ENCODE results near the gene NOM1. TPM values are rescaled to one million over a fixed set of nuclear protein-coding genes. Genes with fewer than 3 reads are reported as not detected.
A peak's percentile ranks its signal among the peaks of the same experiment; 100 is the strongest.

The NOM1 gene
- total RNA-seq, 2 donors from 2014 or later: 20.5 to 37.4 TPM

GRCh38 chr7:157002819-157003421, 53.4 kb downstream of the NOM1 start:
- Mint-ChIP-seq H3K9me3 (no peaks in the 10 kb centered on the region), H3K36me3 (ENCODE audit: low read depth) (peaks cover 14% of the 10 kb centered on the region), H3K4me1 (peaks cover 13% of the 10 kb centered on the region), H3K27ac (no peak overlapping the region), H3K27me3 (peaks cover 57% of the 10 kb centered on the region), H3K4me3 (no peak overlapping the region)
- ATAC-seq (replicated peaks): no peak

- H3K4me1 Mint-ChIP-seq: peaks cover 13% of the 10 kb centered on the region
- peaks cover 14% of the 10 kb centered on the region for H3K36me3 Mint-ChIP-seq (ENCODE audit: low read depth)
- H3K27ac Mint-ChIP-seq: no peak overlapping the region
- peaks cover 56% of the 10 kb centered on the region for H3K27me3 Mint-ChIP-seq
- ATAC-seq (replicated peaks): no peak
- no peak overlapping the region for H3K4me3 Mint-ChIP-seq
- H3K9me3 Mint-ChIP-seq: no peaks in the 10 kb centered on the region
Measured at GRCh38 chr7:157003445-157003755, 53.9 kb downstream of the NOM1 start.

GRCh38 chr7:157003756-157004520, 54.4 kb downstream of the NOM1 start:
- no peak for ATAC-seq (replicated peaks)
- Mint-ChIP-seq H3K4me3 (no peak overlapping the region), H3K27ac (no peak overlapping the region), H3K4me1 (peaks cover 13% of the 10 kb centered on the region), H3K9me3 (no peaks in the 10 kb centered on the region), H3K27me3 (peaks cover 54% of the 10 kb centered on the region), H3K36me3 (ENCODE audit: low read depth) (peaks cover 14% of the 10 kb centered on the region)

GRCh38 chr7:157004521-157005455, 55.3 kb downstream of the NOM1 start:
- peaks cover 13% of the 10 kb centered on the region for H3K4me1 Mint-ChIP-seq
- ATAC-seq (replicated peaks): no peak
- H3K27me3 Mint-ChIP-seq: peaks cover 55% of the 10 kb centered on the region
- H3K4me3 Mint-ChIP-seq: peak overlapping the region; percentile 10
- no peak overlapping the region for H3K27ac Mint-ChIP-seq
- peaks cover 14% of the 10 kb centered on the region for H3K36me3 Mint-ChIP-seq (ENCODE audit: low read depth)
- no peaks in the 10 kb centered on the region for H3K9me3 Mint-ChIP-seq

- no peak overlapping the region for H3K4me3 Mint-ChIP-seq
- H3K36me3 Mint-ChIP-seq (ENCODE audit: low read depth): peaks cover 14% of the 10 kb centered on the region
- no peak for ATAC-seq (replicated peaks)
Measured at GRCh38 chr7:157005456-157006204, 56.1 kb downstream of the NOM1 start.

GRCh38 chr7:157006205-157006747, 56.8 kb downstream of the NOM1 start:
- Mint-ChIP-seq H3K4me1 (peaks cover 5% of the 10 kb centered on the region), H3K27me3 (peaks cover 47% of the 10 kb centered on the region), H3K36me3 (ENCODE audit: low read depth) (peaks cover 8% of the 10 kb centered on the region), H3K9me3 (no peaks in the 10 kb centered on the region), H3K4me3 (no peak overlapping the region), H3K27ac (no peak overlapping the region)
- no peak for ATAC-seq (replicated peaks)

More at GRCh38 chr7:157005456-157006204, 56.1 kb downstream of the NOM1 start:
- H3K27me3 Mint-ChIP-seq: peaks cover 53% of the 10 kb centered on the region
- no peak overlapping the region for H3K27ac Mint-ChIP-seq
- H3K4me1 Mint-ChIP-seq: peaks cover 11% of the 10 kb centered on the region
- H3K9me3 Mint-ChIP-seq: no peaks in the 10 kb centered on the region

GRCh38 chr7:157006829-157007469, 57.4 kb downstream of the NOM1 start:
- no peaks in the 10 kb centered on the region for H3K9me3 Mint-ChIP-seq
- ATAC-seq (replicated peaks): no peak
- H3K27me3 Mint-ChIP-seq: peaks cover 49% of the 10 kb centered on the region
- H3K27ac Mint-ChIP-seq: no peak overlapping the region
- H3K36me3 Mint-ChIP-seq (ENCODE audit: low read depth): peaks cover 8% of the 10 kb centered on the region
- H3K4me3 Mint-ChIP-seq: no peak overlapping the region
- H3K4me1 Mint-ChIP-seq: peaks cover 9% of the 10 kb centered on the region

GRCh38 chr7:157007470-157008066, 58.1 kb downstream of the NOM1 start:
- H3K36me3 Mint-ChIP-seq (ENCODE audit: low read depth): peaks cover 8% of the 10 kb centered on the region
- no peak for ATAC-seq (replicated peaks)
- H3K9me3 Mint-ChIP-seq: no peaks in the 10 kb centered on the region
- H3K4me1 Mint-ChIP-seq: peaks cover 13% of the 10 kb centered on the region
- H3K27ac Mint-ChIP-seq: no peak overlapping the region
- no peak overlapping the region for H3K4me3 Mint-ChIP-seq
- peaks cover 49% of the 10 kb centered on the region for H3K27me3 Mint-ChIP-seq

- Mint-ChIP-seq H3K27ac (no peak overlapping the region), H3K27me3 (peaks cover 58% of the 10 kb centered on the region), H3K4me1 (peaks cover 13% of the 10 kb centered on the region), H3K36me3 (ENCODE audit: low read depth) (peaks cover 8% of the 10 kb centered on the region), H3K4me3 (no peak overlapping the region), H3K9me3 (no peaks in the 10 kb centered on the region)
- ATAC-seq (replicated peaks): no peak
Measured at GRCh38 chr7:157008206-157009169, 59.0 kb downstream of the NOM1 start.

GRCh38 chr7:157009170-157009777, 59.8 kb downstream of the NOM1 start:
- H3K9me3 Mint-ChIP-seq: no peaks in the 10 kb centered on the region
- H3K27me3 Mint-ChIP-seq: peaks cover 59% of the 10 kb centered on the region
- no peak overlapping the region for H3K4me3 Mint-ChIP-seq
- H3K27ac Mint-ChIP-seq: no peak overlapping the region
- H3K36me3 Mint-ChIP-seq (ENCODE audit: low read depth): peaks cover 8% of the 10 kb centered on the region
- H3K4me1 Mint-ChIP-seq: peaks cover 13% of the 10 kb centered on the region
- ATAC-seq (replicated peaks): no peak

- no peaks in the 10 kb centered on the region for H3K9me3 Mint-ChIP-seq
- no peak overlapping the region for H3K4me3 Mint-ChIP-seq
- H3K36me3 Mint-ChIP-seq (ENCODE audit: low read depth): peaks cover under 1% of the 10 kb centered on the region
- ATAC-seq (replicated peaks): peak; percentile 7
- no peak overlapping the region for H3K27ac Mint-ChIP-seq
- peaks cover 56% of the 10 kb centered on the region for H3K27me3 Mint-ChIP-seq
- peaks cover 8% of the 10 kb centered on the region for H3K4me1 Mint-ChIP-seq
Measured at GRCh38 chr7:157009778-157010587, 60.5 kb downstream of the NOM1 start.
